ENCODE measurements around the gene TP53BP1.

DNA sequence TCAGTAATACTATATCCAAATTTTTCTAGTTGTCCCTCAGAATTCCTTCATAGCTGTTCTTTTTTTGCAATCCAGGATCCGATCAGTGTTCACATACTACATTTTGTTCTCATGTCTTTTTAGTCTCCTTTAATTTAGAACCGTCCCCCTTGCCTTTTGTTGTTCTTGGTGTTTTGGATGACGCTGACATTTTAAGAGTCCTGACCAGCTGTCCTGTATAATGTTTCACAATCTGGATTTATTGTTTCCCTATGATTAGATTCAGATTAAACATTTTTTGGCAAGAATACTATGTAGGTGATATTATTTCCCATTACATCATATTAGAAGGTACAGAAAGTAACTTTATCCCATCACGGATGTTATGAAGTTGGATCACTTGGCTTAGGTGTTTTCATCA, 110.6 kb downstream of the TP53BP1 start:
- TF ChIP-seq, protein P1, sequence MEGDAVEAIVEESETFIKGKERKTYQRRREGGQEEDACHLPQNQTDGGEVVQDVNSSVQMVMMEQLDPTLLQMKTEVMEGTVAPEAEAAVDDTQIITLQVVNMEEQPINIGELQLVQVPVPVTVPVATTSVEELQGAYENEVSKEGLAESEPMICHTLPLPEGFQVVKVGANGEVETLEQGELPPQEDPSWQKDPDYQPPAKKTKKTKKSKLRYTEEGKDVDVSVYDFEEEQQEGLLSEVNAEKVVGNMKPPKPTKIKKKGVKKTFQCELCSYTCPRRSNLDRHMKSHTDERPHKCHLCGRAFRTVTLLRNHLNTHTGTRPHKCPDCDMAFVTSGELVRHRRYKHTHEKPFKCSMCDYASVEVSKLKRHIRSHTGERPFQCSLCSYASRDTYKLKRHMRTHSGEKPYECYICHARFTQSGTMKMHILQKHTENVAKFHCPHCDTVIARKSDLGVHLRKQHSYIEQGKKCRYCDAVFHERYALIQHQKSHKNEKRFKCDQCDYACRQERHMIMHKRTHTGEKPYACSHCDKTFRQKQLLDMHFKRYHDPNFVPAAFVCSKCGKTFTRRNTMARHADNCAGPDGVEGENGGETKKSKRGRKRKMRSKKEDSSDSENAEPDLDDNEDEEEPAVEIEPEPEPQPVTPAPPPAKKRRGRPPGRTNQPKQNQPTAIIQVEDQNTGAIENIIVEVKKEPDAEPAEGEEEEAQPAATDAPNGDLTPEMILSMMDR (IDR thresholded peaks at IDR 0.05; ENCODE audit: low read depth, low read length, poor library complexity, severe bottlenecking) = no peak
- no peak for TF ChIP-seq EZH2phosphoT487 (IDR thresholded peaks at IDR 0.05; ENCODE audit: borderline replicate concordance, low read length)
